Measurements from ENCODE around the gene FRS2. TPM values are rescaled to one million over a fixed set of nuclear protein-coding genes. Genes with fewer than 3 reads are reported as not detected.

The FRS2 gene
- total and polyA plus RNA-seq, 9 of the 15 experiments (the other 6 are each of a cell fraction or from before 2014, with no cell fraction given), result 1.0 to 9.1 (median 6.0) TPM

DNA sequence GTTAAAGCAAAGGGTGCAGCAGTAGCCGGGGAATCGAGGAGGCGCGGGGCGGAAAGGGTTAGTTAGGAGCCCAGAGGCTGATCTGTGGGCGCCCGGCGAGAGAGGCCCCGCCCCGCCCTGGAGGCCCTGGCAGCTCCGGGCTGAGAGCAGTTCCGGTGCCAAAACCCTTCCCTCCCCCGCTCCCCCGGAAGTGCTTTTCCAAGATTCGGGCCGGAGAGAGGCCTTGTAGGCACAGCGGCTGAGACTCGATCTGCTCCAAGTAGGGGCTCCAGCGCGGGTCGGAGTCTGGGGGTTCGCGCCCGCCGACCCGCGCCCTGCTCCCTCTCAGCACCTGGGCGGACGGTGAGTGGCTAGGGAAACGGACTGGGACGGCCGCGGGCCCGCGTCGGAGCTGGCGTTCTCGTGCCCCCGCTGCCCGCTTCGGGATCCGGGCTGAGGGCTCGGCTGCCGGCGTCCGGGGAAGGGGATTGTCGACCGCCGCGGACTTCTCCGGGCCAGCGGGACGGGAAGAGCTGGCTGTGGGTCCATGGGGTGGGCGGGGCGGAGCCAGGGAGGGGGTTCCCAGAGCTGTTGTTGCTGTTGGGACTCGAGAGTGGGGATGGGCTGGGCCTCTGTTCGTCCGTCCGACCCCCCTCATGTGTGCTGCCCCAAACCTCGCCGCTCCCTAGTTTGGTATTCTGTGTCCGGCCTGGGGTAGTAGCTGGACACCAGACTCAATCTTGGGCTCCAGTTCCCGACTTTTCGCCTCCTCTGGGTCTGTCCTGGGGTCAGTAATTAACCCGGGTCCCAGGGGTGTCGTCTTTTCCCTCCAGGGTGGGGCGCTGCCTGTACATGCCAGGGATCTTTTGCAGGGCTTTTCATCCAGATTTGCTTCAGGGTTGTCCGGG lies at the start of gene FRS2 (continued):
- TF ChIP-seq, protein P1, sequence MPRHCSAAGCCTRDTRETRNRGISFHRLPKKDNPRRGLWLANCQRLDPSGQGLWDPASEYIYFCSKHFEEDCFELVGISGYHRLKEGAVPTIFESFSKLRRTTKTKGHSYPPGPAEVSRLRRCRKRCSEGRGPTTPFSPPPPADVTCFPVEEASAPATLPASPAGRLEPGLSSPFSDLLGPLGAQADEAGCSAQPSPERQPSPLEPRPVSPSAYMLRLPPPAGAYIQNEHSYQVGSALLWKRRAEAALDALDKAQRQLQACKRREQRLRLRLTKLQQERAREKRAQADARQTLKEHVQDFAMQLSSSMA (CRISPR knock-in tag; IDR thresholded peaks at IDR 0.05), result 0 out of 2 replicates have a peak, but pooled peaks have one; percentile 27
- no peak; the same call in 1 of the 2 replicates for TF ChIP-seq CTBP1 (IDR thresholded peaks at IDR 0.05; ENCODE audit: borderline replicate concordance)
- no peak for TF ChIP-seq ZNF584 (CRISPR knock-in tag; IDR thresholded peaks at IDR 0.05; ENCODE audit: low read depth)
- no peak for TF ChIP-seq CAMTA2 (CRISPR knock-in tag; conservative IDR thresholded peaks at IDR 0.05)
- TF ChIP-seq TAF9B (IDR thresholded peaks at IDR 0.05; ENCODE audit: partially characterized antibody), result peak; percentile 61
- TF ChIP-seq ZBTB8A (IDR thresholded peaks at IDR 0.05; ENCODE audit: partially characterized antibody), result no peak
- no peak for TF ChIP-seq SAP30 (IDR thresholded peaks at IDR 0.05; ENCODE audit: borderline replicate concordance, insufficient read depth, low read depth, low read length, poor library complexity, severe bottlenecking)
- TF ChIP-seq NFE2 (IDR thresholded peaks at IDR 0.05; ENCODE audit: low read depth), result no peak
- TF ChIP-seq HLTF (IDR thresholded peaks at IDR 0.05), result 0 out of 2 replicates have a peak, but pooled peaks have one; percentile 63
- TF ChIP-seq MTF1 (CRISPR knock-in tag; IDR thresholded peaks at IDR 0.05; ENCODE audit: borderline replicate concordance), result no peak
- TF ChIP-seq ZNF668 (CRISPR knock-in tag; IDR thresholded peaks at IDR 0.05), result no peak
- TF ChIP-seq POLR2A (conservative IDR thresholded peaks at IDR 0.05), result peak; percentile 91
- TF ChIP-seq, protein P2, sequence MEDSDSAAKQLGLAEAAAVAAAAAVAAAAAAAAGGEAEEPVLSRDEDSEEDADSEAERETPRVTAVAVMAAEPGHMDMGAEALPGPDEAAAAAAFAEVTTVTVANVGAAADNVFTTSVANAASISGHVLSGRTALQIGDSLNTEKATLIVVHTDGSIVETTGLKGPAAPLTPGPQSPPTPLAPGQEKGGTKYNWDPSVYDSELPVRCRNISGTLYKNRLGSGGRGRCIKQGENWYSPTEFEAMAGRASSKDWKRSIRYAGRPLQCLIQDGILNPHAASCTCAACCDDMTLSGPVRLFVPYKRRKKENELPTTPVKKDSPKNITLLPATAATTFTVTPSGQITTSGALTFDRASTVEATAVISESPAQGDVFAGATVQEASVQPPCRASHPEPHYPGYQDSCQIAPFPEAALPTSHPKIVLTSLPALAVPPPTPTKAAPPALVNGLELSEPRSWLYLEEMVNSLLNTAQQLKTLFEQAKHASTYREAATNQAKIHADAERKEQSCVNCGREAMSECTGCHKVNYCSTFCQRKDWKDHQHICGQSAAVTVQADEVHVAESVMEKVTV (CRISPR knock-in tag; IDR thresholded peaks at IDR 0.05), result no peak
- no peak for TF ChIP-seq STAG1 (CRISPR knock-in tag; IDR thresholded peaks at IDR 0.05; ENCODE audit: borderline replicate concordance)
- peak; percentile 93 for TF ChIP-seq GABPB1 (CRISPR knock-in tag; IDR thresholded peaks at IDR 0.05)
- peak; percentile 94 for TF ChIP-seq RBFOX2 (IDR thresholded peaks at IDR 0.05; ENCODE audit: low read depth, low read length)
- TF ChIP-seq, protein P3, sequence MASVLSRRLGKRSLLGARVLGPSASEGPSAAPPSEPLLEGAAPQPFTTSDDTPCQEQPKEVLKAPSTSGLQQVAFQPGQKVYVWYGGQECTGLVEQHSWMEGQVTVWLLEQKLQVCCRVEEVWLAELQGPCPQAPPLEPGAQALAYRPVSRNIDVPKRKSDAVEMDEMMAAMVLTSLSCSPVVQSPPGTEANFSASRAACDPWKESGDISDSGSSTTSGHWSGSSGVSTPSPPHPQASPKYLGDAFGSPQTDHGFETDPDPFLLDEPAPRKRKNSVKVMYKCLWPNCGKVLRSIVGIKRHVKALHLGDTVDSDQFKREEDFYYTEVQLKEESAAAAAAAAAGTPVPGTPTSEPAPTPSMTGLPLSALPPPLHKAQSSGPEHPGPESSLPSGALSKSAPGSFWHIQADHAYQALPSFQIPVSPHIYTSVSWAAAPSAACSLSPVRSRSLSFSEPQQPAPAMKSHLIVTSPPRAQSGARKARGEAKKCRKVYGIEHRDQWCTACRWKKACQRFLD (CRISPR knock-in tag; IDR thresholded peaks at IDR 0.05), result peak; percentile 50; the same call in 1 of the 2 replicates
- peak; percentile 90 for TF ChIP-seq KDM5B (IDR thresholded peaks at IDR 0.05; ENCODE audit: insufficient replicate concordance, low read depth, low read length)

All from K562 (cell line).